ENCODE results near the gene VPS51. TPM values are rescaled to one million over a fixed set of nuclear protein-coding genes. Genes with fewer than 3 reads are reported as not detected.

VPS51 gene
- total RNA-seq, 1 experiment from 2014 or later = 77.0 TPM

- H3K36me3 Mint-ChIP-seq (ENCODE audit: insufficient read depth, unreplicated experiment) = no peaks in the 10 kb centered on the region
- H3K27ac Mint-ChIP-seq (ENCODE audit: low read depth, unreplicated experiment) = no peak overlapping the region
- intact Hi-C loops (cut with micrococcal nuclease) = no loop called here
- ChIA-PET CTCF (no interaction called here), POLR2A (interaction anchor here (0.6 kb wide), 1 partner anchor 41 kb away, joined by 3 read pairs; no protein-coding TSS in a partner anchor)
- no peaks in the 10 kb centered on the region for H3K4me1 Mint-ChIP-seq (ENCODE audit: insufficient read depth, unreplicated experiment)
- H3K27me3 Mint-ChIP-seq (ENCODE audit: insufficient read depth, unreplicated experiment) = no peaks in the 10 kb centered on the region
- BruUV-seq (replicated peaks) = no TSS peak
- DNase-seq (ENCODE audit: unreplicated experiment) = no peak
- no peak overlapping the region for H3K4me3 Mint-ChIP-seq (ENCODE audit: unreplicated experiment)
- TF ChIP-seq, protein P1, sequence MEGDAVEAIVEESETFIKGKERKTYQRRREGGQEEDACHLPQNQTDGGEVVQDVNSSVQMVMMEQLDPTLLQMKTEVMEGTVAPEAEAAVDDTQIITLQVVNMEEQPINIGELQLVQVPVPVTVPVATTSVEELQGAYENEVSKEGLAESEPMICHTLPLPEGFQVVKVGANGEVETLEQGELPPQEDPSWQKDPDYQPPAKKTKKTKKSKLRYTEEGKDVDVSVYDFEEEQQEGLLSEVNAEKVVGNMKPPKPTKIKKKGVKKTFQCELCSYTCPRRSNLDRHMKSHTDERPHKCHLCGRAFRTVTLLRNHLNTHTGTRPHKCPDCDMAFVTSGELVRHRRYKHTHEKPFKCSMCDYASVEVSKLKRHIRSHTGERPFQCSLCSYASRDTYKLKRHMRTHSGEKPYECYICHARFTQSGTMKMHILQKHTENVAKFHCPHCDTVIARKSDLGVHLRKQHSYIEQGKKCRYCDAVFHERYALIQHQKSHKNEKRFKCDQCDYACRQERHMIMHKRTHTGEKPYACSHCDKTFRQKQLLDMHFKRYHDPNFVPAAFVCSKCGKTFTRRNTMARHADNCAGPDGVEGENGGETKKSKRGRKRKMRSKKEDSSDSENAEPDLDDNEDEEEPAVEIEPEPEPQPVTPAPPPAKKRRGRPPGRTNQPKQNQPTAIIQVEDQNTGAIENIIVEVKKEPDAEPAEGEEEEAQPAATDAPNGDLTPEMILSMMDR (IDR thresholded peaks at IDR 0.05; ENCODE audit: unreplicated experiment) = no peak
- H3K9me3 Mint-ChIP-seq (ENCODE audit: unreplicated experiment) = no peaks in the 10 kb centered on the region
These were observed 42.0 kb upstream of the VPS51 start for GRCh38 chr11:65053827-65054508.

DNA sequence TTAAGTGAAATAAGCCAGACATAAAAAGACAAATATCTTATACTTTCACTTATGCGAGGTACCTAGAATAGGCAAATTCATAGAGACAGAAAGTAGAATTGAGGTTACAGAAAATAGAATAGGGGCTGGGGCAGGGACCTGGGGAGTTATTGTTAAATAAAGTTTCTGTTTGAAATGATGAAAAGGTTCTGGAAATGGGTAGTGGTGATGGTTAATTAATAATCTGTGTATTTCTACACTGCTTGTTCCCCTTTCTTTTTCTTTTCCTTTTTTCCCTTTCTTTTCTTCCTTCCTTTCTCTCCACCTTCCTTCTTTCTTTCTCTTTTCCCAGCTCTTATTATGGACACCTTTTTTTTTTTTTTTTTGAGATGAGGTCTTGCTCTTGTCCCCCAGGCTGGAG lies 40.5 kb upstream of the VPS51 start:
- no TSS peak for BruUV-seq (replicated peaks)
- TF ChIP-seq, protein P1 (IDR thresholded peaks at IDR 0.05; ENCODE audit: unreplicated experiment) = no peak
- Mint-ChIP-seq H3K36me3 (ENCODE audit: insufficient read depth, unreplicated experiment) (no peaks in the 10 kb centered on the region), H3K4me3 (ENCODE audit: unreplicated experiment) (no peak overlapping the region), H3K27me3 (ENCODE audit: insufficient read depth, unreplicated experiment) (no peaks in the 10 kb centered on the region), H3K9me3 (ENCODE audit: unreplicated experiment) (no peaks in the 10 kb centered on the region), H3K4me1 (ENCODE audit: insufficient read depth, unreplicated experiment) (no peaks in the 10 kb centered on the region), H3K27ac (ENCODE audit: low read depth, unreplicated experiment) (no peak overlapping the region)
- ChIA-PET POLR2A (interaction anchor here (0.7 kb wide), 1 partner anchor 862 kb away, joined by 3 read pairs; no protein-coding TSS in a partner anchor), CTCF (no interaction called here)
- intact Hi-C loops (cut with micrococcal nuclease) = no loop called here
- no peak for DNase-seq (ENCODE audit: unreplicated experiment)

GRCh38 chr11:65056999-65057398 lies 39.0 kb upstream of the VPS51 start:
- intact Hi-C loops (cut with micrococcal nuclease) = no loop called here
- H3K4me3 Mint-ChIP-seq (ENCODE audit: unreplicated experiment) = no peak overlapping the region
- H3K27ac Mint-ChIP-seq (ENCODE audit: low read depth, unreplicated experiment) = no peak overlapping the region
- ChIA-PET CTCF (interaction anchor here (0.7 kb wide), 1 partner anchor 53 kb away, joined by 3 read pairs; no protein-coding TSS in a partner anchor), POLR2A (no interaction called here)
- H3K9me3 Mint-ChIP-seq (ENCODE audit: unreplicated experiment) = no peaks in the 10 kb centered on the region
- no peaks in the 10 kb centered on the region for H3K36me3 Mint-ChIP-seq (ENCODE audit: insufficient read depth, unreplicated experiment)
- TF ChIP-seq, protein P1 (IDR thresholded peaks at IDR 0.05; ENCODE audit: unreplicated experiment) = no peak
- H3K27me3 Mint-ChIP-seq (ENCODE audit: insufficient read depth, unreplicated experiment) = no peaks in the 10 kb centered on the region
- BruUV-seq (replicated peaks) = no TSS peak
- no peaks in the 10 kb centered on the region for H3K4me1 Mint-ChIP-seq (ENCODE audit: insufficient read depth, unreplicated experiment)
- DNase-seq (ENCODE audit: unreplicated experiment) = no peak

DNA sequence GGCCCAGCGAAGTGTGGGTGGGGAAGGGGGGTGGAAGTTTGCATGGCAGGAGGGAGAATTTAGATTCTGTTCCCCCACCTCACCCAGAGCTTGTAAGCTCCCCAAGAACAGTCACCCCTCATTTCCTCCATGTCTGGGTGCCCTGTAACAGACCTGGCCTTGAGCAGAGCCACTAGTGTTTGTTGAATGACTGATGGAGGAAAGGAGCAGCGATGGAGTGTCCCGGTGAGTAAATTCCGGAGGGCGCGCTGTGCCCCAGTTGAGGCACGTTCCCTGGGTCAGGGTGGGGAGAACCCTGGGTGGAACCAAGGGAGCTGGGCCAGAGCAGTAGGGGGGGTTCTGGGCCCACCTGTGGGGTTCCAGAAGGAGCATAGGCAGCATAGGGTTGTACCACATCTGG lies 38.5 kb upstream of the VPS51 start:
- intact Hi-C loops (cut with micrococcal nuclease) = no loop called here
- Mint-ChIP-seq H3K27ac (ENCODE audit: low read depth, unreplicated experiment) (no peak overlapping the region), H3K4me3 (ENCODE audit: unreplicated experiment) (no peak overlapping the region), H3K27me3 (ENCODE audit: insufficient read depth, unreplicated experiment) (no peaks in the 10 kb centered on the region), H3K36me3 (ENCODE audit: insufficient read depth, unreplicated experiment) (no peaks in the 10 kb centered on the region), H3K9me3 (ENCODE audit: unreplicated experiment) (no peaks in the 10 kb centered on the region), H3K4me1 (ENCODE audit: insufficient read depth, unreplicated experiment) (no peaks in the 10 kb centered on the region)
- TF ChIP-seq, protein P1 (IDR thresholded peaks at IDR 0.05; ENCODE audit: unreplicated experiment) = no peak
- DNase-seq (ENCODE audit: unreplicated experiment) = no peak
- POLR2A ChIA-PET = no interaction called here
- no TSS peak for BruUV-seq (replicated peaks)
- CTCF ChIA-PET = interaction anchor here (0.6 to 1.2 kb wide), 3 partner anchors 17 to 53 kb away, joined by 3 read pairs; no protein-coding TSS in a partner anchor

Measured in MCF 10A (cell line).